ENCODE measurements around the gene FGD5. TPM values are rescaled to one million over a fixed set of nuclear protein-coding genes. Genes with fewer than 3 reads are reported as not detected.
"Not testable (repeated sequence)": the region's sequence is repeated elsewhere in the genome, so short reads cannot be mapped to it uniquely, and the experiment has no call there.

Gene FGD5
- total RNA-seq, 1 donor: 0.18 TPM

DNA sequence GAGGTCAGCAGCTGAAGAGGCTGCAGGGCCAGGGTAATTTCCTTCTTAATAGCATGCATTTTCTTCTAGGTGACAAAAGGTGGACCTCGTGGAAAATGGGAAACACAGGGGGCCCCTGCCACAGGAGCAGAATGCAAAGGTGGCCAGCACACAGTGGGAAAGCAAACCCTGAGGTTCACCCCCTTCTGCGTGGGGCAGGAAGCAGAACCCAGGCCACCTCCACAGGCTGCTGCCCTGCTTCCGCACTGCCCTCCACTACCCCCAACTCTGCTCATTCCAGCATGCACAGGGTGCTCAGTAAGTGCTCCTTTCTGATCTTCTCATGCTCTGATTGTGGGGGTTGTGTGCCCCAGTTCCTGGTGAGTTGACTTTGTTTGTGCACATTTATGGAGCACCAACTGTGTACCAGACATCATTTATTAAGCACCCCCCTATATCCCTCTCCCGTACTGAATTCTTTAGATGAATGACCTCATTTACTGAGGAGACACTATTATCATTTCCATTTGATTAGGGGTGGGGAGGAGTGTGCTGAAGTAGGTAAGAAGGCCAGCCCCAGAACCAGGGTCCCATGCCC, 12.7 kb upstream of the FGD5 start:
- no peak overlapping the region for H3K4me3 ChIP-seq (ENCODE audit: low read depth, low read length)
- DNase-seq (ENCODE audit: low read depth): no peak
- TF ChIP-seq, protein P1, sequence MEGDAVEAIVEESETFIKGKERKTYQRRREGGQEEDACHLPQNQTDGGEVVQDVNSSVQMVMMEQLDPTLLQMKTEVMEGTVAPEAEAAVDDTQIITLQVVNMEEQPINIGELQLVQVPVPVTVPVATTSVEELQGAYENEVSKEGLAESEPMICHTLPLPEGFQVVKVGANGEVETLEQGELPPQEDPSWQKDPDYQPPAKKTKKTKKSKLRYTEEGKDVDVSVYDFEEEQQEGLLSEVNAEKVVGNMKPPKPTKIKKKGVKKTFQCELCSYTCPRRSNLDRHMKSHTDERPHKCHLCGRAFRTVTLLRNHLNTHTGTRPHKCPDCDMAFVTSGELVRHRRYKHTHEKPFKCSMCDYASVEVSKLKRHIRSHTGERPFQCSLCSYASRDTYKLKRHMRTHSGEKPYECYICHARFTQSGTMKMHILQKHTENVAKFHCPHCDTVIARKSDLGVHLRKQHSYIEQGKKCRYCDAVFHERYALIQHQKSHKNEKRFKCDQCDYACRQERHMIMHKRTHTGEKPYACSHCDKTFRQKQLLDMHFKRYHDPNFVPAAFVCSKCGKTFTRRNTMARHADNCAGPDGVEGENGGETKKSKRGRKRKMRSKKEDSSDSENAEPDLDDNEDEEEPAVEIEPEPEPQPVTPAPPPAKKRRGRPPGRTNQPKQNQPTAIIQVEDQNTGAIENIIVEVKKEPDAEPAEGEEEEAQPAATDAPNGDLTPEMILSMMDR (IDR thresholded peaks at IDR 0.05; ENCODE audit: insufficient read depth, low read length): no peak

DNA sequence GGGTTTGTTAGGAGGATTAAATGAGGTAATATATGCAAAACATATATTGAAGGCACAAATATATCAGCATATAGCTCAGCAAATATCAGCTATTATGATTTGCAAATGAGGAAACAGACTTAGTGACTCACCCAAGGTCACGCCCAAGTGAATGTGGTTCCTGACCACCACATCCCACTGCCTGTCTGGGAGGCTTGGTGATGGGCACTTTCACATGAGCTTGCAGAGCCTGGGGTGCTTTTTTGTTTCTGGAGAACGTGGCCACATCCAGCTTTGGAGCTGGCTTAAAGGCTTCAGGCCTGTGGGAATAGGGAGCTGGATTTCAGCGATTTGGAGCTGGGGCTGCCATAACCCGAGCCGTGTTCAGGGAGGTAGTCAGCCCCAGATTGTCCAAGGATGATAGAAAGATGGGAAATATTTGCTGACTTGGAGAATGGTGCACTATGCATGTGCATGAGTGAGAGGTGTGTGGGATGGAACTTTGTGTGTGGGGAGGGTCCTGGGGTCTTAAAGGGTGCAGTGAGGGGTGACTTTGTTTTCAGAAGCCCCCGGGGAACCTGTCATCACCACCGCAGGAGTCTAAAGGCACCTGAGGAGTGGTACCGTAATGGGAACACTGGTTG, 12.0 kb upstream of the FGD5 start:
- TF ChIP-seq, protein P1 (IDR thresholded peaks at IDR 0.05; ENCODE audit: insufficient read depth, low read length): no peak
- no peak overlapping the region for H3K4me3 ChIP-seq (ENCODE audit: low read depth, low read length)
- peak; percentile 9 for DNase-seq (ENCODE audit: low read depth)

DNA sequence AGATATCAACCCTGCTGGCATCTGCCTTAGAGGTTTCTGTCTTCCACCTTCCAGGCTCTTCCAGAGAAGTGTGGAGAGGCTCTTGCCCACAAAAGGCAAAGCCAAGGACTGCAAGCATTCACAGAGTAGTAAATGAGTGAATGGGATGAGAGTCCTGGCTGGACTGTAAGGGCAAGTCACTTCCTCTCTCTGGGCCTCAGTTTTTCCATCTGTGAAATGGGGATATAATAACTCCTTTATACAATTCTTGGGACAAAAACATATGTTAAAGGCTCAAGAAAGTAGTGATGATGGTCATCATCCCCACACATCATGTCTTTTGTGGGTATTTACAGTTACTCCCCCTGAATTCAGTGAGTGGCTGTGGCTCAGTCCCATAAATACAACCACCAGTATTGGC, 10.7 kb upstream of the FGD5 start:
- no peak overlapping the region for H3K4me3 ChIP-seq (ENCODE audit: low read depth, low read length)
- TF ChIP-seq, protein P1 (IDR thresholded peaks at IDR 0.05; ENCODE audit: insufficient read depth, low read length): no peak
- DNase-seq (ENCODE audit: low read depth): no peak

DNA sequence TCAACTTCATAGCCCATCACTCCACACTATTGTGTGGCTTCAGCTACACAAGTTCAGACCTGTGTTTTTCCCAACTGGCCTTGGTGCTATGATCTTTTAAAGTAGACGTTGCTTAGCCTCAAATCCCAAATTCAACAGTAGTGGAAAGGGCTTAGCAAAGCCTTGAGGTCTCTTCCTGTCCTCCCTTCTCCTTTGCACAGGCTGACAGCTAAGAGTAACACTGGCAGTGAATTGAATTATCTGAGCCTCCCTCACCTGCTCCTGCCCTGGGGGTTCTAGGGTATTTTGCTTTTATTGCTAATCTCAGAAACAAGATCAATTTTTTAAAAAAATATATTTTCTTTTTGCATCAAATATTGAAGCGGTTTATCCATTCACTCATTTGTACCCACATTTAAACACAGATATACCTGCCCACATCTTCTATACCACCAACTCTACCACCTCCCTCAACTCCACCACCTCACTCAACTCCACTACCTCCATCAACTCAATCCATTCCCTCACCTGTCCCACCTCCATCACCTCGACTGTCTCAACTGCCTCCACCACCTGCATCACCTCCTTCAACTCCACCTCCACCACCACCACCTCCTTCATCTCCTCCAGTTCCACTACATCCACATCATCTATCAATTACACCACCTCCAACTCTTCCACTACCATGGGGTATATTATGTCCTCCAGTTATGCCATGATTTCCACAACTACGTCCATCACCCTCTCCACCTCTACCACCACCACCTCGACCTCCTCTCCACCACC, 10.1 kb upstream of the FGD5 start:
- TF ChIP-seq, protein P1 (IDR thresholded peaks at IDR 0.05; ENCODE audit: insufficient read depth, low read length): no peak
- no peak overlapping the region for H3K4me3 ChIP-seq (ENCODE audit: low read depth, low read length)
- DNase-seq (ENCODE audit: low read depth): no peak

DNA sequence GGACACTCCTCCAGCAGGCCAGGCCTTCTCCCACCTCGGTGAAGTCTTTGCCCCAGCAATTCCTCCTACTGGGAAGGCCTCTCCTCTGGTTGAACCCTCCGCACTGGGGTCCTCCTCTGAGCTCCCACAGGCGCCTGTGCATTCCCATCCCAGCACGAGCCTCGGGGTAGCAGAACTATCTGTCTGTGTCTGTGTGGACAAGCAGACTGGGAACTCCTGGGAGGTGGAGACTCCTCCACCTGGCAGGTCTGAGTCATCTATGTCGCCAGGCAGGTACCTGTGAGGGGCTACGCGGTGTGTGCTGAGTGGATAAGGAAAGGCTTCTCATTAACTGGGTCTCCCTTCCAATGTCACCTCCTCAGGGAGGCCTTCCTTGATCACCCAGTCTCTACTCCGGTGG, 9.2 kb upstream of the FGD5 start:
- not testable (repeated sequence) for H3K4me3 ChIP-seq (ENCODE audit: low read depth, low read length); DNase-seq (ENCODE audit: low read depth)

DNA sequence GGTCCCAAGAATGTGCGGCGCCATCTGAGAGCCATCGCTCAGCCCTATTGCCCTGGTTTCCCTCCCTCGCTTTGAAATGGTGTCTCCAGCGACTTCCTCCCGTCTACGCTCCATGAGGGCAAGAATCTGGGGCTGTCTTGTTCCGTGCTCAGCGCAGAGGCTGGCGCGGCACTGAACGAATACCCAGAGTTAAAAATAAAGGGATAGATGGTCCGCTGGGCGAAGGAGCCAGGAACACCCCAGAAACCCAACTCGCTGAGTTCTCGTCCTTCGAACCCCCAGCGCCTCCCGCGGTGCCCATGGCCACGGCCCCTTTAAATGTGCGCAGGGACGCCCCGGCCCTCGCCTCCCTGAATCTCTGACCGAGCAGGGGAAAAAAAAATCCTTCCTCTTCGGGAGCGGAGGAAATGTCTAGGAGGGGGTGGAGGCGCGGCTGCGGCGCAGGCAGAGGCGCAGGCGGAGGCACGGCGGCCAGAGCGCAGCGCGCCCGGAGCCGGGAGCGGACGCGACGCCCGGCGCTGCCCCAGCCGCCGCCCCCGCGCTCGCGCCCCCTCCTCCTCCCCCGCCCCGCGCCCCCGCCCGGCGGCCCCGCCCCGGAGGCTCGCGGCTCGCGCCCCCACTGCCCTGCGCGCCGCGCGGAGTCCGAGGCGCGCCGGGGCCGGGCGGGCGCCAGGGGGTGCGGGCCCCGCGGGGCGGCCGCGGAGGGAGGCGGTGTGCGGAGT, 8.5 kb upstream of the FGD5 start:
- no peak overlapping the region for H3K4me3 ChIP-seq (ENCODE audit: low read depth, low read length)
- TF ChIP-seq, protein P1 (IDR thresholded peaks at IDR 0.05; ENCODE audit: insufficient read depth, low read length): no peak
- DNase-seq (ENCODE audit: low read depth): no peak

All from fibroblast of the aortic adventitia (primary cell).